Activated T-cell treated with anti-CD3 and anti-CD28 coated beads, Interleukin-2, amount 50 U/mL, for 72 hours (primary cell): ENCODE data around the gene GRM7. TPM values are rescaled to one million over a fixed set of nuclear protein-coding genes. Genes with fewer than 3 reads are reported as not detected.
A peak's percentile ranks its signal among the peaks of the same experiment; 100 is the strongest.

Experiments used
- ATAC-seq, 2 donors: fragments of 150-1000 bp; cut with Tn5 transposase; replicated peaks in 1 of 2; 2 replicates each; pipeline ENCODE4 v1.10.0; 2021; ENCODE audit warnings: moderate library complexity in 2 of 2, mild to moderate bottlenecking in 1 of 2
- DNase-seq, 2 donors: peaks; one replicate each; pipeline ENCODE4 v3.0.0; 2021 to 2022; ENCODE audit warnings: mixed read lengths in 1 of 2
- H3K27ac Mint-ChIP-seq: one replicate; pipeline ENCODE4 v1.8.0; 2022; ENCODE audit warnings: mild to moderate bottlenecking, moderate library complexity, mixed read lengths
- H3K27me3 Mint-ChIP-seq: one replicate; pipeline ENCODE4 v1.8.0; 2022; ENCODE audit warnings: low read depth, mixed read lengths
- H3K36me3 Mint-ChIP-seq, 2 donors: one replicate each; pipeline ENCODE4 v1.8.0; 2022; ENCODE audit warnings: mixed read lengths in 2 of 2, mild to moderate bottlenecking in 1 of 2; ENCODE audit not compliant: insufficient read depth in 2 of 2
- H3K4me1 Mint-ChIP-seq: one replicate; pipeline ENCODE4 v1.8.0; 2022; ENCODE audit warnings: low read depth, mixed read lengths
- H3K4me3 Mint-ChIP-seq, 2 donors: one replicate each; pipeline ENCODE4 v1.8.0; 2022; ENCODE audit warnings: mild to moderate bottlenecking in 2 of 2, mixed read lengths in 2 of 2, moderate library complexity in 2 of 2
- H3K9me3 Mint-ChIP-seq, 2 donors: one replicate each; pipeline ENCODE4 v1.8.0; 2022; ENCODE audit warnings: mixed read lengths in 2 of 2
- total RNA-seq, 2 donors: library from RNA; stranded (reverse); gene quantifications; one replicate each; pipeline ENCODE4 v1.2.3, GENCODE V29; 2022

The GRM7 gene
- total RNA-seq, 2 donors from 2014 or later = not detected

DNA sequence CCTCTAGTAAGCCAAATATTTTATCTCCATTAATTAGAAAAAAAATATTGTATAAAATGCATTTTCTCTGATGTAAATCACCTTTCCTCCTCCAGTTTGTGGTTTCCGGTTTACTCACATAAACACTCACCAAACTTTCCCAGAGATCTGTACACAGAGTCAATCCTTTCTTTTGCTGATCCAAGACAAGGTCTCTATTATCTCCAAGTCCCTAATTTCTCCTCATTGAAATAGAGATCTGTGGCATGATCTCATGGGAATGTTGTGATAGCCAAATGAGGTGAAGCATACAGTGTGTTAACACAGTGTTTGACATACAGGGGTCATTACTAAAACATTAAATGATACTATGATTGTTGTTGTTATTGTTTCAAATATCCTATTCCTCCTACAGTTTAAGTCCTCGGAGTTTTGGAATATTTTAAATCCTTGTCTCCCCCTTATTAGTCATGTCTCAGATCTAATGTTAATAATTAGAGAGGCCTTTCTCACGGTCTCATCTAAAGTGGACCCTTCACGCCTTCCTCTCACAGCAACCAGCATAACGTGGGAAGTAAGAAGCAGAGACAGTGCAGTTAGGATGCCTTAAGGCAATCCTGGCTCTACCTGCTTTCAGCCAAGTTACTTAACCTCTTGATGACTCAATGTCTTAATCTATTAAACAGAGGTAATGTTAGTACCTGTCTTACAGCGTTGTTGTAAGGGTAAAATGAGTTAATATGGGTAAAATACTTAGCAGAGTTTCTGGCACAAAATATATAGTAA lies 333.3 kb downstream of the GRM7 start:
- no peak overlapping the region for H3K27ac Mint-ChIP-seq

DNA sequence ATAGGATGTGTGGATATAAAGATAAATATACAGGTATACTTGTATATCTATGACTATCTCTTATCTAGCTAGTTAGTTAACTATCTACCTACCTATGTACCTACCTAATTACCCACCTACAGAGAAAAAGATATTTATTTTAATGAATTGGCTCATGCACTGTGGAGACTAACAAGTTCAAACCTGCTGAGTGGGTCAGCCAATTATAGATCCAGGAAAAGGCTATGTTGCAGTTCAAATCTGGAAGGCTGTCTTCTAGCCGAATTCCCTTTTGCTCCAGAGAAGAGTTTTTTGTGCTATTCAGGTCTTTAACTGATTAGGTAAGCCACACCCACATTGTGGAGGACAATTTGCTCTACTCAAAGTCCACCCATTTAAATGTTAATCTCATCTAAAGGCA lies 335.0 kb downstream of the GRM7 start:
- Mint-ChIP-seq H3K27ac (no peak overlapping the region), H3K36me3 (no peaks in the 10 kb centered on the region), H3K4me1 (no peaks in the 10 kb centered on the region), H3K4me3 (no peak overlapping the region), H3K9me3 (peaks cover 0 to 8% of the 10 kb centered on the region in 2 donors), H3K27me3 (no peaks in the 10 kb centered on the region)
- ATAC-seq (no peak), DNase-seq (no peak)

More for the DNA sequence above, 333.3 kb downstream of the GRM7 start:
- H3K4me1 Mint-ChIP-seq = no peaks in the 10 kb centered on the region
- H3K4me3 Mint-ChIP-seq = no peak overlapping the region
- H3K36me3 Mint-ChIP-seq = no peaks in the 10 kb centered on the region
- no peak for DNase-seq
- ATAC-seq = no peak
- H3K27me3 Mint-ChIP-seq = no peaks in the 10 kb centered on the region
- peaks cover 0 to 9% of the 10 kb centered on the region in 2 donors for H3K9me3 Mint-ChIP-seq

DNA sequence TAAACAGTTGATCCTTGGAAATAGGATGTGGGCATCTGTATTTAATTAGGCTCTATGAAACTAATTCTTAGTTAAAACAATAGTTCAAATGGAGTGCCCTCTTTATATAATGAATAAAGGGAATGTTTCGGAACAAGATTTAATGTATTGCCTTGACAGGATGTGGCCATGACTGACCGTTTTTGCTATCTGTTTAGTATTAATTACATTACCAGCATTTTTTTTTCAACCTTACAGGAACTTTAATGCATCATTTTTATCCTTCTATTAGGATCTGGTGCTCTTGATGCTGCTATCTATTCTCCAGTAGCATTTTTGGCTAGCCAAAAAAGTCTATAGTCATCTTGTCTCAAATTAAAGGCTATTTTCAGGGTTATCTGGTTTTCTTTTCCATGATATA lies 340.9 kb downstream of the GRM7 start:
- Mint-ChIP-seq H3K36me3 (no peaks in the 10 kb centered on the region), H3K27me3 (no peaks in the 10 kb centered on the region)
- no peak for ATAC-seq

DNA sequence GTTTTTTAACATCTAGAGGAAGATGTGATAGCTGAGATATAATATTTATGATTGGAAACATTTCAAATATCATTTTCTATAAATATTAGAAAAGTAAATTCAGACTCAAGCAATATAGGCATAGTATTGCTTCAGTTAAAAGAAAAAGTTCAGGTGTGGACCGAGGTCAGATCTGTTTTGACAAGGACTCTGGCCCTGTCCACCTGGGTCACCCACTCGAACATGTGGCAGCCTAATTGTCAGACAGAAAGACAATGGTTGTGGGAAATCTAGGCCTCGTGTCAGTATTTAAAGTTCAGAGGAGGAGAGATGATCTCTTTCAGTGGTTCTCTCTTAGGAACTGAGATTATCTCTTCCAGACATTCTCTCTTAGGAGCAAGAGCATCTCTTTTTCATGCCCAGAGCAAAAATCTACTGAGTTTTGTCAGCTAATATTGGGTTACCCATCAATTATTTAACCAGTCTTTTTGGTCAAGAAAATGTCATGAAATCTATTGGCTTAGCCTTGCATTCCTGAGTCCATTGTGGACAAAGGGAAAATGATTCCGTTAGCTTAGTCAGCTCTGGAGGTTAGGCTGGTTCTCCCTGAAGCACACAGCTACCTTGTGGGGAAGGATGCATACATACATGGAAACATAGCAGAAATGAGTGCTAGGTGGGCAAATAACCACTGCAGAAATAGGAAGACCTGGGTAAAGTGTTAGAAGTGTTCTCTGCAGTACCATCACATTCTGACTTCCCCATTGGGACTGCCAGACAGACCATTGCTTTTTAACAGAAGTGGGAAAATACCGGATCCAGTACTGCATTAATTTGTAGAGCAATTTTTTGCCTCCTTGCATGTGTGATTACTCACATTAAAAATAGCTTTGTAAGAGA lies 343.3 kb downstream of the GRM7 start:
- DNase-seq (no peak), ATAC-seq (no peak)
- no peak overlapping the region for H3K27ac Mint-ChIP-seq
- peaks cover 12% of the 10 kb centered on the region for H3K4me1 Mint-ChIP-seq
- H3K36me3 Mint-ChIP-seq = no peaks in the 10 kb centered on the region
- H3K4me3 Mint-ChIP-seq = no peak overlapping the region
- no peaks in the 10 kb centered on the region for H3K27me3 Mint-ChIP-seq
- H3K9me3 Mint-ChIP-seq = peaks cover 2 to 3% of the 10 kb centered on the region in 2 donors

More for the DNA sequence above, 340.9 kb downstream of the GRM7 start:
- H3K4me3 Mint-ChIP-seq = no peak overlapping the region
- H3K4me1 Mint-ChIP-seq = peaks cover 8% of the 10 kb centered on the region
- peaks cover 2% of the 10 kb centered on the region in 2 donors for H3K9me3 Mint-ChIP-seq
- no peak for DNase-seq
- H3K27ac Mint-ChIP-seq = no peak overlapping the region

DNA sequence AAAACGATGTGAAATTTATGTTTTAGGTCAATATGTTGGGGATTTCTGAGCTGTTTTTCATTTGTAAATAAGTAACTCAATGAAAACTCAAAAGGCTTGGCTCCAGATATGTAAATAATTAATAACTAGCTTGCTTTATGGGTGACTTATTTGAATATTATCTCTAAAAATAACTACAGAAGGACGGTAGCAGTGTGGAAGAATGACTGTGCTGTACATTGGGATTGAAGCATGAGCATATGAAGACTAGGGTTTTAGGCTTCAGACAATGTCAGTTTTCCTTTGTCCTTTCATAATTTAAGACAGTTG lies 343.9 kb downstream of the GRM7 start:
- Mint-ChIP-seq H3K27ac (no peak overlapping the region), H3K27me3 (no peaks in the 10 kb centered on the region), H3K36me3 (no peaks in the 10 kb centered on the region), H3K9me3 (peaks cover 5 to 6% of the 10 kb centered on the region in 2 donors), H3K4me3 (no peak overlapping the region), H3K4me1 (peaks cover 12% of the 10 kb centered on the region)
- DNase-seq (no peak), ATAC-seq (no peak)

DNA sequence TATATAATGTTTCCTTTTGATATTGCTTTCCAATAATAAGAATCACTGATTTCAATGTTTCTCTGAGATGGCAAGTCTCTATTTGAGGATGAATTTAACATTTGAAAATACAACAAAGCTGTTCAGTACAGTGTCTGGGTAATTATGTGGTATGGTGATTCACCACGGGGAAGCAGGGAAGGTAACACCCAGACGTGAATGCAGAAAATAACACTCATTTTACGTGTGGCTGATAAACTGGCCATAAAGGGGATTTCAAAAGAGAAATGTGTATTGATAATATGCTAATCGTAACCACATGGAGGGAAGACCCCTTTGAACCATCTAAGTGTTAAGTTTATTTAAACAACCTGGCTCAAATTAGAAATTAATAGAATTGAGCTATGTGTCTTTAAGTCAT lies 344.6 kb downstream of the GRM7 start:
- peak in 1 of 2 donors; percentile 51 for ATAC-seq
- Mint-ChIP-seq H3K27ac (no peak overlapping the region), H3K36me3 (no peaks in the 10 kb centered on the region), H3K9me3 (peaks cover 5 to 6% of the 10 kb centered on the region in 2 donors), H3K27me3 (no peaks in the 10 kb centered on the region), H3K4me1 (peaks cover 12% of the 10 kb centered on the region), H3K4me3 (peak overlapping the region in 1 of 2 donors; percentile 36)
- DNase-seq = no peak

DNA sequence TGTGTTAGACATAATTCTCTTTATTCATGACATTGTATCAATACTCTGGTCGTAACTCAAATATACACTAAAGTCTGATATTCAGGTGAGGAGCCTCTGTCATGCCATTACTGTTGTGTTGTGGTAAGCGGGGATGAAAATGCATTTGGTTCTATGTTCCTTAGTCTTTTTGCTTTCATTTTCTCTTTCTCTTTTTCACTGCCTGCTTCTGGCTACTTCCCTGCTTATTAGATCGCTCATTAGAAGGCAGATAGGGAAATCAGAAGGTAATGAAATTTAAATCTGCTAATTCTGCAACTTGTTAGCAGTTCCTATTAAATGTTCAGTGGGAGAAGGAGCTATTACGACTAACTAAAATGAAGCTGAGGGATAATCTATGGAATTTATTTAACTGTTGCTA lies 345.0 kb downstream of the GRM7 start:
- H3K9me3 Mint-ChIP-seq = peaks cover 5 to 6% of the 10 kb centered on the region in 2 donors
- DNase-seq (no peak), ATAC-seq (no peak)
- H3K36me3 Mint-ChIP-seq = no peaks in the 10 kb centered on the region
- H3K27me3 Mint-ChIP-seq = no peaks in the 10 kb centered on the region
- peak overlapping the region in 1 of 2 donors; percentile 57 for H3K4me3 Mint-ChIP-seq
- no peak overlapping the region for H3K27ac Mint-ChIP-seq
- H3K4me1 Mint-ChIP-seq = peaks cover 12% of the 10 kb centered on the region

DNA sequence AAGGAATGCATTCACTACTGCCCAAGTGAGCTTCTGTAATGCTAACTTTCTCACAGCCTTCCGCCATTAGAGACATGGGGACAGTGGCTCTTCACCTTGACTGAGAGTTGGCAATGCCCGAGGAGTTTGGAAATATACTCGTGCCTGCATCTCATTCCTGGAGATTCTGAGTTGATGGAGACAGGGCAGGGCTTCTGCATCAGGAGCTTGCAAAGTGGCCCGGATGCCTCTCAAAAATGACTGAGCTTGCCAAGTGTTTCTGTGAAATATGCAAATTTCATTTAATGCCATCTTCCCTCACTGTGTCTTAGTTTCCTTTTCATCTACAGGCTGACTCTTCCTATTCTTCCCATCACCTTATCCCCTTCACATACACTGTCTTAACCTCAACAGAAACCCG lies 346.2 kb downstream of the GRM7 start:
- H3K27me3 Mint-ChIP-seq = no peaks in the 10 kb centered on the region
- no peaks in the 10 kb centered on the region for H3K36me3 Mint-ChIP-seq
- H3K4me3 Mint-ChIP-seq = no peak overlapping the region
- DNase-seq = no peak
- no peak for ATAC-seq
- H3K4me1 Mint-ChIP-seq = peaks cover 12% of the 10 kb centered on the region
- H3K27ac Mint-ChIP-seq = no peak overlapping the region
- H3K9me3 Mint-ChIP-seq = peaks cover 5 to 6% of the 10 kb centered on the region in 2 donors

DNA sequence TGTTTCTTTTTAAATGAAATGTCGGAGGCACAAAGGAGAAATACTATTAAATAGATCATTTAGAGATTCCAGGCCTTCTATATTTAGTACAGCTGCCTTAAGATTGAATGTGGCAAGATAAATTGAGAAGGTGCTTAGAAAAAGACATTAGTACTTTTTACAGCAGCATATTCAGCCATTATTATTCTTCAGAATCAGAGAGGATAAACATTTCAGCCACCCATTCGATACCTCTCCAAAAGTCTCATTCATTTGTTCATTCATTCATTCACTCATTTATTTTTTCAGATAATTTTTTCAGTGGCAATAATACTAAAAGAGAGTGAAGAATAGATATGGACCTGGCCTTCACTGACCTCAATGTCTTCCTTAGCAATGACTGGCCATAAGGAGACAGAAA lies 347.0 kb downstream of the GRM7 start:
- Mint-ChIP-seq H3K4me3 (no peak overlapping the region), H3K9me3 (peaks cover 5 to 6% of the 10 kb centered on the region in 2 donors), H3K36me3 (no peaks in the 10 kb centered on the region), H3K27me3 (no peaks in the 10 kb centered on the region), H3K27ac (no peak overlapping the region), H3K4me1 (peaks cover 12% of the 10 kb centered on the region)
- DNase-seq = no peak
- no peak for ATAC-seq

DNA sequence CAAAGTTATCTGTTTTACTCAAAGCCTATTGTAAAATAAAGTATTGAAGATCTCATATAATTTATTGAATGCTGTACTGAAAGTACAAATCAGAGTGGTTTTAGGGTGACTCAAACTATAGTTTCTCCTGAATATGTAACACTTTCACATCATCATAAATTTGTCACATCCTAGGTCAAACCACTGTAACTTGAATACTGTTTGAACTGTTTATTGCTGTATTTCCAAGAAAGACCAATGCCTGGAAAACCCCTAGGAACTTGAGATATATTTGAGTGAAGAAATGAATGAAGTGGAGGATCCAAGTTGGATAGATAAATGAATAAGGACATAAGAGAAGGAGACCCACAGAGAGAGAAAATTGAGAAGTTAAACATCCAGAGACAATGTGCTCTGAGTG lies 348.2 kb downstream of the GRM7 start:
- Mint-ChIP-seq H3K36me3 (no peaks in the 10 kb centered on the region), H3K9me3 (peaks cover 2 to 4% of the 10 kb centered on the region in 2 donors), H3K4me1 (peaks cover 12% of the 10 kb centered on the region), H3K27ac (peak overlapping the region; percentile 26), H3K27me3 (no peaks in the 10 kb centered on the region), H3K4me3 (no peak overlapping the region)
- DNase-seq = no peak
- ATAC-seq = peak; percentile 73 to 89

DNA sequence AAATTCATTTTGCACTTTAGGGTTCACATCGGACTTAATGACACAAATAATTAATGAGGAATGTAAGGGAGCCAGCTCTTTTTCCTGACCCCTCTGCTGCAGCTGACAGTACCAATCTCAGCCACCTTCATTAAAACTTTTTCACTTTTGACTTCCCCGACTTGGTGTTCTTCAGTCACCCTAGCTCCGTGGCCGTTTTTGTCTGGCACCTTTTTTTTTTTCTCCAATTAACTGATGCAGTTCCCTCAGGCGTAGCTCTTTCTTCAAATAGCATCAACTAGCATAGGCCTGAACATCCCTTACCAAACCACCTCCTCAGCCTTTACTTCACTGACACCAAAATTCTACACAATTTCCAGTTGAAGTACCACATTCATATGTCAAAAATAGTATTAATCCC lies 350.8 kb downstream of the GRM7 start:
- peaks cover 2 to 4% of the 10 kb centered on the region in 2 donors for H3K9me3 Mint-ChIP-seq
- H3K36me3 Mint-ChIP-seq = no peaks in the 10 kb centered on the region
- DNase-seq (no peak), ATAC-seq (no peak)
- no peak overlapping the region for H3K4me3 Mint-ChIP-seq
- H3K4me1 Mint-ChIP-seq = peaks cover 5% of the 10 kb centered on the region
- no peak overlapping the region for H3K27ac Mint-ChIP-seq
- no peaks in the 10 kb centered on the region for H3K27me3 Mint-ChIP-seq

DNA sequence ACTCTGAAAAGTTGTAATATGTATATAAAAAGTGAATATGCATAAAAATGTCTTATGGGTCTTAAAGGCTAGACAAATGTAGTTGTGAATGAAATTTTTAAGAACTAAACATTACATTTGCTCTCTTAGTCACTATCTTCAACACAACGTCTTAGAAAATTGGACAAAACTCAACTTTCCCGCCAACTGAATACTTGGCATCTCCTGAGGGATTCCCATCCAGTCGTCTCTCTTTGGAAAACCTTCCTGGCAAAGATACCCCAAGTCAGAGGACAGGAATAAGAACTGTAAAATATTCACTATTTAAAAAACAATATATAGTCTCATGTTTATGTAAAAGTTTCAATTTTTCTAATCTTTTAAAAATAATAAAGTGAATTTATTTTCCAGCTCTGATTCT lies 354.8 kb downstream of the GRM7 start:
- DNase-seq = no peak
- no peaks in the 10 kb centered on the region for H3K4me1 Mint-ChIP-seq
- H3K4me3 Mint-ChIP-seq = no peak overlapping the region
- H3K27ac Mint-ChIP-seq = no peak overlapping the region
- no peaks in the 10 kb centered on the region for H3K9me3 Mint-ChIP-seq
- no peak for ATAC-seq
- H3K36me3 Mint-ChIP-seq = no peaks in the 10 kb centered on the region
- H3K27me3 Mint-ChIP-seq = no peaks in the 10 kb centered on the region

DNA sequence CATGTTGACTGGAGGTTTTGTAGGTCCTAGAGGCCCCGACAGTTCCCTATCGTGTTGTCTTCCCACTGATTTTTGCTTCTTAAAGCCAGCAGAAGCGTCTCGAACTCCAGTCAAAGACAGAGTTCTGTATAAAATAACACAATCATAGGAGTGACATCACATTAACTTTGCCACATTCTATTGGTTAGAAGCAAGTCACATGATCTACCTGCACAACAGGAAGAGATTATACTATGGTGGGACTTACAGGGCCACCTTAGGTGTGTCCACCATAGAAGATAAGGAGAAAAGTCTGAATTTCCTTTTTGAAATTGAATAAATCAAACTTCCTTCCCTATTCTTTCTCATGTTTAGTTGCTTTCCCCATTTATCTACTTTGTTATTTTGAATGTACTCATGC lies 365.5 kb downstream of the GRM7 start:
- Mint-ChIP-seq H3K9me3 (peaks cover 2 to 5% of the 10 kb centered on the region in 2 donors), H3K36me3 (no peaks in the 10 kb centered on the region), H3K4me1 (no peaks in the 10 kb centered on the region), H3K27me3 (no peaks in the 10 kb centered on the region), H3K27ac (no peak overlapping the region), H3K4me3 (no peak overlapping the region)
- DNase-seq (no peak), ATAC-seq (no peak)
